CD4-positive, alpha-beta T cell (primary cell): ENCODE measurements around the gene MYO5A. TPM values are rescaled to one million over a fixed set of nuclear protein-coding genes. Genes with fewer than 3 reads are reported as not detected.

Experiments
- ATAC-seq: fragments of 200-7000 bp; cut with Tn5 transposase; one replicate; pipeline ENCODE4 v1.10.0; 2022; ENCODE audit warnings: mild to moderate bottlenecking; ENCODE audit not compliant: poor library complexity
- CTCF ChIA-PET: fragments of 350-600 bp; sonication (Branson Sonifier 250); formaldehyde crosslinking; loops from one replicate; lab custom pipeline; 2021; ENCODE audit warnings: antibody characterized with exemption, inconsistent platforms; lab: Charles Lee
- POLR2A ChIA-PET: fragments of 350-600 bp; sonication (Branson Sonifier 250); formaldehyde crosslinking; loops from one replicate; lab custom pipeline; 2021; ENCODE audit warnings: antibody characterized with exemption, inconsistent platforms; lab: Charles Lee
- DNase-seq, 14 experiments: peaks; one replicate each; pipeline ENCODE4 v3.0.0-alpha.2; 2013 to 2020; ENCODE audit warnings: mixed read lengths in 2 of 14
- H3K27ac ChIP-seq, 2 donors: one replicate each; pipeline versions ENCODE4 v1.5.1 to v1.7.0; 2013; ENCODE audit warnings: low read length in 2 of 2, low read depth in 1 of 2, mild to moderate bottlenecking in 1 of 2
- H3K27me3 ChIP-seq, 2 experiments: 1 replicate in 1 of 2; 2 replicates in 1 of 2; pipeline versions ENCODE4 v1.6.1 to v1.7.0; 2013; ENCODE audit warnings: low read length in 2 of 2, control low read depth in 1 of 2, mild to moderate bottlenecking in 1 of 2, moderate library complexity in 1 of 2; ENCODE audit not compliant: insufficient read depth in 2 of 2, control insufficient read depth in 1 of 2
- H3K36me3 ChIP-seq: one replicate; pipeline ENCODE4 v1.6.1; 2013; ENCODE audit warnings: low read length, control low read depth; ENCODE audit not compliant: insufficient read depth
- H3K4me1 ChIP-seq: one replicate; pipeline ENCODE4 v1.6.1; 2013; ENCODE audit warnings: low read length, control low read depth; ENCODE audit not compliant: insufficient read depth
- H3K4me3 ChIP-seq: one replicate; pipeline ENCODE4 v1.5.1; 2013; ENCODE audit warnings: mild to moderate bottlenecking, low read length, moderate library complexity
- H3K9me3 ChIP-seq, 2 experiments: 1 replicate in 1 of 2; 2 replicates in 1 of 2; pipeline versions ENCODE4 v1.6.1 to v1.7.0; 2013; ENCODE audit warnings: low read length in 2 of 2, mild to moderate bottlenecking in 2 of 2, control low read depth in 1 of 2, moderate library complexity in 1 of 2; ENCODE audit not compliant: control insufficient read depth in 1 of 2, insufficient read depth in 1 of 2
- H3K27ac Mint-ChIP-seq: one replicate; pipeline ENCODE4 v1.8.0; 2020; ENCODE audit warnings: mixed read lengths
- H3K27me3 Mint-ChIP-seq: one replicate; pipeline ENCODE4 v1.8.0; 2021; ENCODE audit warnings: mixed read lengths
- H3K36me3 Mint-ChIP-seq: one replicate; pipeline ENCODE4 v1.8.0; 2021; ENCODE audit warnings: low read depth, mixed read lengths
- H3K4me1 Mint-ChIP-seq: one replicate; pipeline ENCODE4 v1.8.0; 2021; ENCODE audit warnings: low read depth, mixed read lengths
- H3K4me3 Mint-ChIP-seq: one replicate; pipeline ENCODE4 v1.8.0; 2020; ENCODE audit warnings: mild to moderate bottlenecking, mixed read lengths
- H3K9me3 Mint-ChIP-seq: one replicate; pipeline ENCODE4 v1.8.0; 2020; ENCODE audit warnings: mixed read lengths
- CTCF ChIP-seq: fragments of 200-600 bp; IDR thresholded peaks from one replicate; pipeline ENCODE4 v1.8.0; 2022; ENCODE audit warnings: antibody characterized with exemption, mild to moderate bottlenecking
- intact Hi-C, 2 experiments: fragments of 100-400 bp; cut with DNase I in 1 of 2; cut with micrococcal nuclease in 1 of 2; formaldehyde crosslinking; loops; one replicate each; pipeline versions ENCODE4 v1.15.1 to v1.9.0; 2023 to 2025; cut with DNase I, micrococcal nuclease
- total RNA-seq, 174 experiments: library from RNA in 2 of 174; stranded (reverse) in 2 of 174; gene quantifications; one replicate each; pipeline ENCODE4 v1.2.3 and lab custom pipeline; 2021 to 2026

MYO5A gene
- total RNA-seq, 2 experiments from 2014 or later: 25.5 TPM

GRCh38 chr15:52357949-52358348 lies 170.7 kb downstream of the MYO5A start:
- CTCF ChIA-PET: no interaction called here
- Histone ChIP-seq H3K9me3 (no peaks in the 10 kb centered on the region), H3K27ac (no peak overlapping the region), H3K27me3 (no peaks in the 10 kb centered on the region), H3K4me1 (no peaks in the 10 kb centered on the region), H3K36me3 (peaks cover 54% of the 10 kb centered on the region), H3K4me3 (no peak overlapping the region)
- DNase-seq: no peak
- no peaks in the 10 kb centered on the region for H3K4me1 Mint-ChIP-seq
- H3K36me3 Mint-ChIP-seq: peaks cover 62% of the 10 kb centered on the region
- H3K27me3 Mint-ChIP-seq: no peaks in the 10 kb centered on the region
- no peak for TF ChIP-seq CTCF
- POLR2A ChIA-PET: no interaction called here
- no peak overlapping the region for H3K4me3 Mint-ChIP-seq
- no peaks in the 10 kb centered on the region for H3K9me3 Mint-ChIP-seq
- H3K27ac Mint-ChIP-seq: no peak overlapping the region
- no peak for ATAC-seq
- intact Hi-C loops: no loop called here

DNA sequence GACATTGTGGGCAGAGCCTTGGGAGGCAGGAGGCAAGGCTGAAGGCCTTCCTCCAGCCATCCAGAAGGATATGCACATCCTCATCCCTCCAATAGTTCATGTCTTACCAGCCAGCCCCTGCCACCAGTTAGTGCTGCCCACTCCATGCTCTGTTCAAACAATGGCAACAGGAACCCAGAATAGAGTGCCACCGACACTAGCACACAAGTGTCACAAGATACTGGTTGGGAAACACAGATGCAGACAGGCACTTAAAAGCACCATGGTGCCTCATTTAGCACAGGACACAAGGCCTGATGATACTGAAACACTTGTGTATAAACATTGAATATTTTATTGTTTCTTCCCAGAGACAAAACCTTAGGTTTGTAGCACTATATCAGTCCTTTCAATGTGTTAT lies 176.6 kb downstream of the MYO5A start:
- TF ChIP-seq CTCF: no peak
- POLR2A ChIA-PET: no interaction called here
- Mint-ChIP-seq H3K36me3 (peaks cover 61% of the 10 kb centered on the region), H3K4me3 (no peak overlapping the region), H3K27me3 (no peaks in the 10 kb centered on the region), H3K27ac (no peak overlapping the region), H3K9me3 (no peaks in the 10 kb centered on the region), H3K4me1 (no peaks in the 10 kb centered on the region)
- H3K27ac ChIP-seq: no peak overlapping the region
- H3K4me3 ChIP-seq: no peak overlapping the region
- no peaks in the 10 kb centered on the region for H3K9me3 ChIP-seq
- no peaks in the 10 kb centered on the region for H3K4me1 ChIP-seq
- CTCF ChIA-PET: no interaction called here
- ATAC-seq (no peak), DNase-seq (no peak)
- H3K36me3 ChIP-seq: peaks cover 52% of the 10 kb centered on the region
- intact Hi-C loops: no loop called here
- H3K27me3 ChIP-seq: no peaks in the 10 kb centered on the region

DNA sequence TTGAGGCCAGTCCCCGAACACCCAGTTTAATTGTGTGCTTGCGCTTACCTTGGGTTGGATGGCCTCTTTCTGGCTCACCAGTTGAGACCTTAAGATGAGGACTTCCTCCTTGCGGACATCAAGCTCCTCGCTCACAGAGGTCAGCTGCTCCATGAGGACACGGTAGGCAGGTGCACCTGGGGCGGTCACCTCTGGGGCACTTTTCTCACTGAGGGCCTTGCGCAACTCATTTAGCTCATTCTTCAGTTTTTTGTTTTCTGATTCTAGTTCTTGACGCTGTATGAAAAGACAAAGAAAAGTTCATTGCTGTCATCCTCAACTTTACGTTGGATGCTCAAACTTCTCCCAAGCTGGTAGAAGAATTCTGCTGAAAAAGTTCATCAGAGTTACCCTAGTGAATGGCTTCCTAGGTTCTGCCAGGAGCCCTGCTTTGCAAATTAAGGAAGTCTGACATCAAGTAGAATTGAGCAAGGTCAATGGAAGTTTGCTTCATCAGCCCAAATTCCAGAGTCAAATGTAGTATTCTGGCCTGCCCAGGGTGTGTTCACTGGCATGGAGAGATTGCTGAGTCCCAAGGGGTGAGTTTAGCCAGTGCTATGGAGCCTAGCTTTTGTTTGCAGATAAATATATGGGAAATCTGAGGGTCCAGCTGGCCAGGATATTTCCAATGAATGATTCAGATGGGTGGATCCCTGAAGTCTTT lies 177.3 kb downstream of the MYO5A start:
- Mint-ChIP-seq H3K4me3 (no peak overlapping the region), H3K36me3 (peaks cover 65% of the 10 kb centered on the region), H3K9me3 (no peaks in the 10 kb centered on the region), H3K4me1 (no peaks in the 10 kb centered on the region), H3K27me3 (no peaks in the 10 kb centered on the region), H3K27ac (no peak overlapping the region)
- CTCF ChIA-PET: interaction anchor here (1.0 kb wide), 1 partner anchor 20 kb away, joined by 3 read pairs; no protein-coding TSS in a partner anchor
- POLR2A ChIA-PET: no interaction called here
- Histone ChIP-seq H3K27me3 (no peaks in the 10 kb centered on the region), H3K4me3 (no peak overlapping the region), H3K9me3 (no peaks in the 10 kb centered on the region), H3K27ac (no peak overlapping the region), H3K4me1 (no peaks in the 10 kb centered on the region), H3K36me3 (peaks cover 54% of the 10 kb centered on the region)
- intact Hi-C loops: no loop called here
- TF ChIP-seq CTCF: no peak
- peak in 1 of 14 experiments; percentile 10 for DNase-seq
- ATAC-seq: no peak
